GM12878 (cell line): ENCODE data around the gene CAPN8. TPM values are rescaled to one million over a fixed set of nuclear protein-coding genes. Genes with fewer than 3 reads are reported as not detected.

Source experiments
- ATAC-seq: fragments of 200-7000 bp; cut with Tn5 transposase; 3 replicates; pipeline ENCODE4 v1.9.1; 2020; ENCODE audit warnings: mild to moderate bottlenecking, moderate library complexity
- BruUV-seq: library from RNA; stranded (reverse); fragments of 400-500 nt; replicated peaks from 2 replicates; lab custom pipeline; 2021; lab: Mats Ljungman, UMichigan
- CTCF ChIA-PET: fragments of 300-600 bp; sonication (Branson Sonifier 250); formaldehyde crosslinking; extraction: SDS; loops from one replicate; lab custom pipeline; 2021; ENCODE audit warnings: inconsistent platforms; lab: Yijun Ruan, JAX
- POLR2A ChIA-PET: fragments of 350-600 bp; formaldehyde crosslinking; extraction: SDS; loops from one replicate; lab custom pipeline; 2021; ENCODE audit warnings: inconsistent platforms; lab: Charles Lee
- RAD21 ChIA-PET: fragments of 300-600 bp; sonication (Branson Sonifier 250); formaldehyde crosslinking; loops from one replicate; lab custom pipeline; 2023; ENCODE audit warnings: antibody characterized with exemption; ENCODE audit not compliant: unreplicated experiment; lab: Charles Lee
- SMC1A ChIA-PET: fragments of 300-600 bp; sonication (Branson Sonifier 250); formaldehyde crosslinking; loops from one replicate; lab custom pipeline; 2023; ENCODE audit not compliant: unreplicated experiment, uncharacterized antibody; lab: Charles Lee
- DNase-seq: peaks from one replicate; pipeline ENCODE4 v3.0.0-alpha.2; 2011; ENCODE audit warnings: low read depth, low spot score
- FAIRE-seq: peaks from 3 replicates; lab custom pipeline; 2011; peaks lifted over from hg19 to GRCh38; lab: Jason Lieb, UNC
- H2AFZ ChIP-seq: 2 replicates; pipeline ENCODE4 v1.6.0; 2011; ENCODE audit warnings: low read depth, low read length, control low read depth; ENCODE audit not compliant: control insufficient read depth
- H3K27ac ChIP-seq: 2 replicates; pipeline ENCODE4 v1.5.1; 2011; ENCODE audit warnings: control low read depth; ENCODE audit not compliant: control insufficient read depth, insufficient read depth
- H3K27me3 ChIP-seq, 2 experiments: replicated peaks in 1 of 2; 2 replicates each; pipeline versions ENCODE4 v1.6.0 to v1.6.1; 2011; ENCODE audit warnings: low read length in 1 of 2; ENCODE audit not compliant: control insufficient read depth in 2 of 2, insufficient read depth in 2 of 2
- H3K36me3 ChIP-seq, 2 experiments: 2 replicates each; pipeline ENCODE4 v1.5.1; 2011; ENCODE audit warnings: low read length in 1 of 2; ENCODE audit not compliant: control insufficient read depth in 2 of 2, insufficient read depth in 2 of 2
- H3K4me1 ChIP-seq: 2 replicates; pipeline ENCODE4 v1.6.1; 2011; ENCODE audit warnings: mild to moderate bottlenecking, low read length, moderate library complexity, mixed read lengths; ENCODE audit not compliant: control insufficient read depth, insufficient read depth
- H3K4me2 ChIP-seq: 2 replicates; pipeline ENCODE4 v1.6.0; 2011; ENCODE audit warnings: control low read depth; ENCODE audit not compliant: control insufficient read depth, insufficient read depth
- H3K4me3 ChIP-seq: fragments of 200-600 bp; sonication (generic); 2 replicates; pipeline ENCODE4 v1.5.1; 2016
- H3K79me2 ChIP-seq: 2 replicates; pipeline ENCODE4 v1.6.0; 2011; ENCODE audit warnings: low read length; ENCODE audit not compliant: control insufficient read depth, insufficient read depth
- H3K9ac ChIP-seq: 2 replicates; pipeline ENCODE4 v1.8.0; 2011; ENCODE audit warnings: low read length, control low read depth, mixed read lengths; ENCODE audit not compliant: control insufficient read depth, insufficient read depth
- H3K9me3 ChIP-seq: replicated peaks from 3 replicates; pipeline ENCODE4 v1.5.1; 2011; ENCODE audit warnings: mild to moderate bottlenecking, low read length; ENCODE audit not compliant: control insufficient read depth, insufficient read depth
- H4K20me1 ChIP-seq: 2 replicates; pipeline ENCODE4 v1.6.0; 2011; ENCODE audit not compliant: control insufficient read depth, insufficient read depth
- BCL3 ChIP-seq: IDR thresholded peaks from 2 replicates; pipeline ENCODE4 v1.6.1; 2011; ENCODE audit warnings: borderline replicate concordance, low read depth, mild to moderate bottlenecking, moderate library complexity, low read length; ENCODE audit not compliant: insufficient read depth, poor library complexity, severe bottlenecking
- CHD1 ChIP-seq: IDR thresholded peaks from 2 replicates; pipeline ENCODE4 v1.6.1; 2012; ENCODE audit warnings: low read depth, low read length, improper control_type of control experiment
- CREB1 ChIP-seq: IDR thresholded peaks from 2 replicates; pipeline ENCODE4 v1.6.1; 2012; ENCODE audit warnings: low read depth, mild to moderate bottlenecking, inconsistent platforms
- CTCF ChIP-seq, 3 experiments: IDR thresholded peaks in 2 of 3; conservative IDR thresholded peaks in 1 of 3; 2 replicates each; pipeline ENCODE4 v1.5.1; 2011; ENCODE audit warnings: low read depth in 3 of 3, low read length in 3 of 3, mild to moderate bottlenecking in 3 of 3, control low read depth in 2 of 3, moderate library complexity in 2 of 3, inconsistent platforms in 1 of 3, mixed read lengths in 1 of 3; ENCODE audit not compliant: control insufficient read depth in 2 of 3, insufficient read depth in 1 of 3; ENCODE audit errors: extremely low read depth in 1 of 3
- NFYA ChIP-seq: IDR thresholded peaks from 2 replicates; pipeline ENCODE4 v1.6.1; 2011; ENCODE audit warnings: low read depth, mild to moderate bottlenecking, low read length, improper control_type of control experiment, borderline replicate concordance
- NR2C1 ChIP-seq: fragments of 450-650 bp; IDR thresholded peaks from 2 replicates; pipeline ENCODE4 v1.6.1; 2017; ENCODE audit warnings: antibody characterized with exemption, mild to moderate bottlenecking, moderate library complexity
- NR2F1 ChIP-seq: fragments of 450-650 bp; conservative IDR thresholded peaks from 2 replicates; pipeline ENCODE4 v1.6.1; 2017; ENCODE audit warnings: mild to moderate bottlenecking
- RELB ChIP-seq: fragments of 450-650 bp; IDR thresholded peaks from 2 replicates; pipeline ENCODE4 v1.6.1; 2017; ENCODE audit warnings: low read depth, mild to moderate bottlenecking, moderate library complexity
- RUNX3 ChIP-seq: IDR thresholded peaks from 2 replicates; pipeline ENCODE4 v1.6.1; 2012; ENCODE audit warnings: low read length, inconsistent platforms
- TBL1XR1 ChIP-seq: IDR thresholded peaks from 2 replicates; pipeline ENCODE4 v1.6.1; 2012; ENCODE audit warnings: low read depth, low read length, improper control_type of control experiment
- TCF12 ChIP-seq: IDR thresholded peaks from 2 replicates; pipeline ENCODE4 v1.6.1; 2011; ENCODE audit warnings: low read depth, mild to moderate bottlenecking, low read length
- USF1 ChIP-seq: IDR thresholded peaks from 2 replicates; pipeline ENCODE4 v1.6.1; 2011; ENCODE audit warnings: borderline replicate concordance, low read depth, mild to moderate bottlenecking, moderate library complexity, mixed read lengths, low read length; ENCODE audit not compliant: insufficient read depth; ENCODE audit errors: extremely low read length
- YBX1 ChIP-seq: fragments of 450-650 bp; IDR thresholded peaks from 2 replicates; pipeline ENCODE4 v1.6.1; 2016; ENCODE audit warnings: antibody characterized with exemption
- WGBS: methylation state at CpG from one replicate; pipeline ENCODE4 v1.1.6; 2016; ENCODE audit warnings: low lambda C conversion rate; ENCODE audit not compliant: insufficient replicate concordance, insufficient coverage; ENCODE audit errors: missing lambda C conversion rate; 5-methylcytosine and 5-hydroxymethylcytosine counted together
- in situ Hi-C: fragments of 300-500 bp; cut with MboI; formaldehyde crosslinking; loops from 9 replicates; pipeline ENCODE4 v1.14.3; 2018; ENCODE audit warnings: mixed read lengths
- intact Hi-C: fragments of 100-400 bp; cut with micrococcal nuclease; formaldehyde crosslinking; loops from one replicate; pipeline ENCODE4 v1.14.2; 2022; ENCODE audit not compliant: unreplicated experiment
- polyA plus RNA-seq, 11 experiments: library from polyadenylated mRNA; depleted of rRNA in 4 of 11; unstranded in 6 of 11; stranded (reverse) in 5 of 11; fragments of >200 nt; fragmentation: Nextera tagmentation in 4 of 11; fragmentation: Illumina TruSeq in 1 of 11; extraction: Ambion mirVana in 4 of 11; extraction: Trizol in 1 of 11; gene quantifications; 1 replicate in 1 of 11; 2 replicates in 10 of 11; pipeline versions ENCODE4 v1.2.1 to v1.2.3, GENCODE V29; 2011 to 2016; ENCODE audit warnings: inconsistent platforms in 2 of 11, missing spikeins in 2 of 11, low read depth in 1 of 11
- total RNA-seq, 4 experiments: library from RNA; depleted of rRNA in 3 of 4; stranded (reverse); fragments of >200 nt in 3 of 4; fragmentation: Illumina TruSeq in 1 of 4; extraction: Trizol in 1 of 4; gene quantifications; 2 replicates each; pipeline versions ENCODE4 v1.2.1 to v1.2.3, GENCODE V29; 2013 to 2021

CAPN8 gene
- total and polyA plus RNA-seq, 10 of the 15 experiments (the other 5 are each of a cell fraction or from before 2014, with no cell fraction given) = 6.4 to 30.7 (median 12.3) TPM

- no peak for FAIRE-seq
- no peaks in the 10 kb centered on the region for H3K36me3 ChIP-seq
- H3K27me3 ChIP-seq = no peaks in the 10 kb centered on the region
- TF ChIP-seq TCF12 (no peak), NFYA (no peak), TBL1XR1 (no peak), CHD1 (no peak), RELB (no peak), USF1 (no peak), YBX1 (no peak), NR2C1 (no peak), NR2F1 (no peak), RUNX3 (no peak), CTCF (IDR thresholded peaks at IDR 0.05 in 2 of 3, conservative IDR thresholded peaks at IDR 0.05 in 1 of 3; ENCODE audit: control insufficient read depth in 2 of 3, extremely low read depth in 1 of 3, insufficient read depth in 1 of 3, low read depth in 3 of 3, low read length in 3 of 3) (no peak), CREB1 (no peak), BCL3 (no peak)
Measured at GRCh38 chr1:223695014-223695548, 29.6 kb upstream of the CAPN8 start.

More at GRCh38 chr1:223695014-223695548, 29.6 kb upstream of the CAPN8 start:
- Histone ChIP-seq H3K4me1 (peaks cover 3% of the 10 kb centered on the region; the same call in 1 of the 2 replicates), H3K4me3 (no peak overlapping the region), H2AFZ (no peak overlapping the region), H3K27ac (no peak overlapping the region), H3K9ac (no peak overlapping the region), H3K79me2 (no peaks in the 10 kb centered on the region), H3K9me3 (no peaks in the 10 kb centered on the region), H4K20me1 (no peaks in the 10 kb centered on the region), H3K4me2 (no peak overlapping the region)
- ATAC-seq (peak; percentile 14; the same call in 2 of the 3 replicates), DNase-seq (no peak)
- ChIA-PET POLR2A (interaction anchor here (0.6 kb wide), 1 partner anchor 740 kb away, joined by 3 read pairs; the partner anchor contains the start of gene WDR26), SMC1A (interaction anchor here (1.0 to 1.8 kb wide), 5 partner anchors 54 to 562 kb away, joined by 3 to 7 read pairs (median 4); no protein-coding TSS in a partner anchor), CTCF (interaction anchor here (0.6 to 3.0 kb wide), 15 partner anchors 8 to 638 kb away, joined by 3 to 39 read pairs (median 5); no protein-coding TSS in a partner anchor), RAD21 (interaction anchor here (0.9 to 2.8 kb wide), 7 partner anchors 54 to 762 kb away, joined by 3 to 17 read pairs (median 3); no protein-coding TSS in a partner anchor)
- intact Hi-C loops = loop anchor here (5.0 to 10.0 kb wide), 2 partner anchors 310 to 637 kb away; partner anchors contain the start of gene NVL
- no TSS peak for BruUV-seq
- WGBS = 19% methylated on average over 8 of the region's 8 CpGs
- in situ Hi-C loops = loop anchor here (5.0 to 10.0 kb wide), 2 partner anchors 57 to 640 kb away; partner anchors contain the start of gene NVL
